ENCODE data around the gene PIGW.

The PIGW gene

GRCh38 chr17:36509272-36509985 is 25.4 kb upstream of the PIGW start:
- H3K79me2 ChIP-seq (ENCODE audit: control insufficient read depth, insufficient read depth, low read length, unreplicated experiment), result no peaks in the 10 kb centered on the region
- no peak overlapping the region for H3K4me3 ChIP-seq (ENCODE audit: low read depth, low read length)
- no peaks in the 10 kb centered on the region for H3K27me3 ChIP-seq (ENCODE audit: insufficient read depth, low read length)
- no peaks in the 10 kb centered on the region for H3K4me1 ChIP-seq (ENCODE audit: control insufficient read depth, insufficient read depth, low read length, unreplicated experiment)
- no peak overlapping the region for H3K27ac ChIP-seq (ENCODE audit: low read depth, low read length)
- no peak overlapping the region for H2AFZ ChIP-seq (ENCODE audit: low read length, unreplicated experiment)
- peaks cover 9% of the 10 kb centered on the region; the same call in 1 of the 2 replicates for H3K36me3 ChIP-seq (ENCODE audit: insufficient read depth, low read length)

- H3K36me3 ChIP-seq (ENCODE audit: insufficient read depth, low read length), result peaks cover 9% of the 10 kb centered on the region; the same call in 1 of the 2 replicates
- no peak overlapping the region for H3K27ac ChIP-seq (ENCODE audit: low read depth, low read length)
- H2AFZ ChIP-seq (ENCODE audit: low read length, unreplicated experiment), result no peak overlapping the region
These were observed 24.2 kb upstream of the PIGW start for GRCh38 chr17:36510636-36511035.

GRCh38 chr17:36511216-36511615 is 23.6 kb upstream of the PIGW start:
- no peaks in the 10 kb centered on the region for H3K79me2 ChIP-seq (ENCODE audit: control insufficient read depth, insufficient read depth, low read length, unreplicated experiment)
- H2AFZ ChIP-seq (ENCODE audit: low read length, unreplicated experiment), result no peak overlapping the region
- no peaks in the 10 kb centered on the region for H3K4me1 ChIP-seq (ENCODE audit: control insufficient read depth, insufficient read depth, low read length, unreplicated experiment)
- no peaks in the 10 kb centered on the region for H3K27me3 ChIP-seq (ENCODE audit: insufficient read depth, low read length)
- H3K4me3 ChIP-seq (ENCODE audit: low read depth, low read length), result no peak overlapping the region
- H3K36me3 ChIP-seq (ENCODE audit: insufficient read depth, low read length), result peaks cover 9% of the 10 kb centered on the region; the same call in 1 of the 2 replicates
- H3K27ac ChIP-seq (ENCODE audit: low read depth, low read length), result no peak overlapping the region

More at GRCh38 chr17:36510636-36511035, 24.2 kb upstream of the PIGW start:
- H3K4me3 ChIP-seq (ENCODE audit: low read depth, low read length), result no peak overlapping the region
- H3K79me2 ChIP-seq (ENCODE audit: control insufficient read depth, insufficient read depth, low read length, unreplicated experiment), result no peaks in the 10 kb centered on the region
- no peaks in the 10 kb centered on the region for H3K4me1 ChIP-seq (ENCODE audit: control insufficient read depth, insufficient read depth, low read length, unreplicated experiment)
- H3K27me3 ChIP-seq (ENCODE audit: insufficient read depth, low read length), result no peaks in the 10 kb centered on the region

- H2AFZ ChIP-seq (ENCODE audit: low read length, unreplicated experiment), result no peak overlapping the region
- H3K27me3 ChIP-seq (ENCODE audit: insufficient read depth, low read length), result no peaks in the 10 kb centered on the region
- no peak overlapping the region for H3K27ac ChIP-seq (ENCODE audit: low read depth, low read length)
- H3K36me3 ChIP-seq (ENCODE audit: insufficient read depth, low read length), result peaks cover 9% of the 10 kb centered on the region; the same call in 1 of the 2 replicates
- no peaks in the 10 kb centered on the region for H3K79me2 ChIP-seq (ENCODE audit: control insufficient read depth, insufficient read depth, low read length, unreplicated experiment)
- no peaks in the 10 kb centered on the region for H3K4me1 ChIP-seq (ENCODE audit: control insufficient read depth, insufficient read depth, low read length, unreplicated experiment)
- no peak overlapping the region for H3K4me3 ChIP-seq (ENCODE audit: low read depth, low read length)
These were observed 22.1 kb upstream of the PIGW start for GRCh38 chr17:36512641-36513040.

- H3K27ac ChIP-seq (ENCODE audit: low read depth, low read length), result no peak overlapping the region
- H3K4me1 ChIP-seq (ENCODE audit: control insufficient read depth, insufficient read depth, low read length, unreplicated experiment), result no peaks in the 10 kb centered on the region
- peaks cover 19% of the 10 kb centered on the region; the same call in 1 of the 2 replicates for H3K36me3 ChIP-seq (ENCODE audit: insufficient read depth, low read length)
- H3K4me3 ChIP-seq (ENCODE audit: low read depth, low read length), result no peak overlapping the region
- no peaks in the 10 kb centered on the region for H3K27me3 ChIP-seq (ENCODE audit: insufficient read depth, low read length)
- H2AFZ ChIP-seq (ENCODE audit: low read length, unreplicated experiment), result no peak overlapping the region
- no peaks in the 10 kb centered on the region for H3K79me2 ChIP-seq (ENCODE audit: control insufficient read depth, insufficient read depth, low read length, unreplicated experiment)
These were observed 19.9 kb upstream of the PIGW start for GRCh38 chr17:36514856-36515255.

- no peak overlapping the region for H2AFZ ChIP-seq (ENCODE audit: low read length, unreplicated experiment)
These were observed 18.9 kb upstream of the PIGW start for GRCh38 chr17:36515837-36516236.

GRCh38 chr17:36523113-36523512 is 11.7 kb upstream of the PIGW start:
- peaks cover 4% of the 10 kb centered on the region for H3K4me1 ChIP-seq (ENCODE audit: control insufficient read depth, insufficient read depth, low read length, unreplicated experiment)
- no peak overlapping the region for H3K4me3 ChIP-seq (ENCODE audit: low read depth, low read length)
- no peaks in the 10 kb centered on the region for H3K27me3 ChIP-seq (ENCODE audit: insufficient read depth, low read length)
- no peak overlapping the region for H2AFZ ChIP-seq (ENCODE audit: low read length, unreplicated experiment)
- peaks cover 14% of the 10 kb centered on the region for H3K79me2 ChIP-seq (ENCODE audit: control insufficient read depth, insufficient read depth, low read length, unreplicated experiment)
- H3K36me3 ChIP-seq (ENCODE audit: insufficient read depth, low read length), result peaks cover 58% of the 10 kb centered on the region
- H3K27ac ChIP-seq (ENCODE audit: low read depth, low read length), result no peak overlapping the region

More at GRCh38 chr17:36515837-36516236, 18.9 kb upstream of the PIGW start:
- H3K79me2 ChIP-seq (ENCODE audit: control insufficient read depth, insufficient read depth, low read length, unreplicated experiment), result no peaks in the 10 kb centered on the region
- H3K27me3 ChIP-seq (ENCODE audit: insufficient read depth, low read length), result no peaks in the 10 kb centered on the region
- H3K36me3 ChIP-seq (ENCODE audit: insufficient read depth, low read length), result peaks cover 21% of the 10 kb centered on the region
- H3K27ac ChIP-seq (ENCODE audit: low read depth, low read length), result no peak overlapping the region
- H3K4me3 ChIP-seq (ENCODE audit: low read depth, low read length), result no peak overlapping the region
- no peaks in the 10 kb centered on the region for H3K4me1 ChIP-seq (ENCODE audit: control insufficient read depth, insufficient read depth, low read length, unreplicated experiment)

GRCh38 chr17:36524428-36524876 is 10.3 kb upstream of the PIGW start:
- H3K4me1 ChIP-seq (ENCODE audit: control insufficient read depth, insufficient read depth, low read length, unreplicated experiment), result peaks cover 12% of the 10 kb centered on the region
- peak overlapping the region; percentile 36; the same call in 1 of the 2 replicates for H3K27ac ChIP-seq (ENCODE audit: low read depth, low read length)
- H3K27me3 ChIP-seq (ENCODE audit: insufficient read depth, low read length), result no peaks in the 10 kb centered on the region
- peaks cover 14% of the 10 kb centered on the region for H3K79me2 ChIP-seq (ENCODE audit: control insufficient read depth, insufficient read depth, low read length, unreplicated experiment)
- H3K36me3 ChIP-seq (ENCODE audit: insufficient read depth, low read length), result peaks cover 57% of the 10 kb centered on the region
- H3K4me3 ChIP-seq (ENCODE audit: low read depth, low read length), result no peak overlapping the region
- H2AFZ ChIP-seq (ENCODE audit: low read length, unreplicated experiment), result no peak overlapping the region

GRCh38 chr17:36525113-36525512 is 9.7 kb upstream of the PIGW start:
- Histone ChIP-seq H3K36me3 (ENCODE audit: insufficient read depth, low read length) (peaks cover 58% of the 10 kb centered on the region), H2AFZ (ENCODE audit: low read length, unreplicated experiment) (no peak overlapping the region), H3K27me3 (ENCODE audit: insufficient read depth, low read length) (no peaks in the 10 kb centered on the region), H3K79me2 (ENCODE audit: control insufficient read depth, insufficient read depth, low read length, unreplicated experiment) (peaks cover 14% of the 10 kb centered on the region), H3K4me1 (ENCODE audit: control insufficient read depth, insufficient read depth, low read length, unreplicated experiment) (peaks cover 19% of the 10 kb centered on the region), H3K27ac (ENCODE audit: low read depth, low read length) (peak overlapping the region; percentile 36; the same call in 1 of the 2 replicates), H3K4me3 (ENCODE audit: low read depth, low read length) (no peak overlapping the region)

GRCh38 chr17:36525888-36526287 is 8.9 kb upstream of the PIGW start:
- Histone ChIP-seq H3K79me2 (ENCODE audit: control insufficient read depth, insufficient read depth, low read length, unreplicated experiment) (peaks cover 14% of the 10 kb centered on the region), H3K4me3 (ENCODE audit: low read depth, low read length) (no peak overlapping the region), H3K27ac (ENCODE audit: low read depth, low read length) (0 out of 2 replicates have a peak overlapping the region, but pooled peaks have one; percentile 8), H2AFZ (ENCODE audit: low read length, unreplicated experiment) (no peak overlapping the region), H3K4me1 (ENCODE audit: control insufficient read depth, insufficient read depth, low read length, unreplicated experiment) (peaks cover 19% of the 10 kb centered on the region), H3K27me3 (ENCODE audit: insufficient read depth, low read length) (no peaks in the 10 kb centered on the region), H3K36me3 (ENCODE audit: insufficient read depth, low read length) (peaks cover 50% of the 10 kb centered on the region)

All from ACC112 (cell line).